BLaER1 (cell line): ENCODE measurements around the gene C4BPB.
A peak's percentile ranks its signal among the peaks of the same experiment; 100 is the strongest.

ENCODE experiments used
- H3K27ac ChIP-seq: shearing (Covaris generic); formaldehyde crosslinking; 2 replicates; pipeline ENCODE4 v1.8.1; 2022
- H3K27me3 ChIP-seq: shearing (Covaris generic); formaldehyde crosslinking; 2 replicates; pipeline ENCODE4 v1.8.1; 2022
- H3K36me3 ChIP-seq: shearing (Covaris generic); formaldehyde crosslinking; 2 replicates; pipeline ENCODE4 v1.8.1; 2022
- H3K4me1 ChIP-seq: shearing (Covaris generic); formaldehyde crosslinking; 2 replicates; pipeline ENCODE4 v1.8.1; 2022
- H3K4me2 ChIP-seq: shearing (Covaris generic); formaldehyde crosslinking; 2 replicates; pipeline ENCODE4 v1.8.1; 2022
- H3K4me3 ChIP-seq: shearing (Covaris generic); formaldehyde crosslinking; 2 replicates; pipeline ENCODE4 v1.8.1; 2022
- H3K9ac ChIP-seq: shearing (Covaris generic); formaldehyde crosslinking; 2 replicates; pipeline ENCODE4 v1.8.1; 2022
- H3K9me3 ChIP-seq: shearing (Covaris generic); formaldehyde crosslinking; 2 replicates; pipeline ENCODE4 v1.8.1; 2022
- H4K20me1 ChIP-seq: shearing (Covaris generic); formaldehyde crosslinking; 2 replicates; pipeline ENCODE4 v1.8.1; 2022
- Cebpa-rat ChIP-seq: shearing (Covaris generic); IDR thresholded peaks from 2 replicates; pipeline ENCODE4 v1.8.1; 2022

The C4BPB gene

GRCh38 chr1:207059881-207060280 lies 28.8 kb upstream of the C4BPB start:
- no peak overlapping the region for H3K4me2 ChIP-seq
- H3K4me3 ChIP-seq, result no peak overlapping the region
- no peak for TF ChIP-seq Cebpa-rat

GRCh38 chr1:207060596-207060995 lies 28.1 kb upstream of the C4BPB start:
- no peak overlapping the region for H3K27ac ChIP-seq
- no peaks in the 10 kb centered on the region for H3K4me1 ChIP-seq
- TF ChIP-seq Cebpa-rat, result no peak
- H3K4me3 ChIP-seq, result no peak overlapping the region
- H3K36me3 ChIP-seq, result no peaks in the 10 kb centered on the region
- H3K9ac ChIP-seq, result no peak overlapping the region
- H3K4me2 ChIP-seq, result no peak overlapping the region
- H3K9me3 ChIP-seq, result no peaks in the 10 kb centered on the region
- no peaks in the 10 kb centered on the region for H4K20me1 ChIP-seq
- H3K27me3 ChIP-seq, result no peaks in the 10 kb centered on the region

More at GRCh38 chr1:207059881-207060280, 28.8 kb upstream of the C4BPB start:
- H3K36me3 ChIP-seq, result no peaks in the 10 kb centered on the region
- H3K27me3 ChIP-seq, result no peaks in the 10 kb centered on the region
- no peak overlapping the region for H3K27ac ChIP-seq
- no peaks in the 10 kb centered on the region for H3K4me1 ChIP-seq
- no peak overlapping the region for H3K9ac ChIP-seq
- H4K20me1 ChIP-seq, result no peaks in the 10 kb centered on the region
- no peaks in the 10 kb centered on the region for H3K9me3 ChIP-seq

- Histone ChIP-seq H3K4me1 (no peaks in the 10 kb centered on the region), H3K36me3 (no peaks in the 10 kb centered on the region)
Observed at GRCh38 chr1:207062058-207062457, 26.6 kb upstream of the C4BPB start.

GRCh38 chr1:207063014-207063413 lies 25.6 kb upstream of the C4BPB start:
- no peaks in the 10 kb centered on the region for H3K4me1 ChIP-seq
- H4K20me1 ChIP-seq, result no peaks in the 10 kb centered on the region
- no peak overlapping the region for H3K27ac ChIP-seq
- no peaks in the 10 kb centered on the region for H3K9me3 ChIP-seq
- no peaks in the 10 kb centered on the region for H3K36me3 ChIP-seq
- no peak overlapping the region for H3K9ac ChIP-seq
- no peaks in the 10 kb centered on the region for H3K27me3 ChIP-seq
- H3K4me3 ChIP-seq, result no peak overlapping the region
- TF ChIP-seq Cebpa-rat, result no peak
- H3K4me2 ChIP-seq, result no peak overlapping the region

More at GRCh38 chr1:207062058-207062457, 26.6 kb upstream of the C4BPB start:
- Histone ChIP-seq H3K27me3 (no peaks in the 10 kb centered on the region), H3K9ac (no peak overlapping the region), H3K9me3 (no peaks in the 10 kb centered on the region), H3K27ac (no peak overlapping the region), H4K20me1 (no peaks in the 10 kb centered on the region), H3K4me2 (no peak overlapping the region), H3K4me3 (no peak overlapping the region)
- TF ChIP-seq Cebpa-rat, result no peak

- H3K4me1 ChIP-seq, result no peaks in the 10 kb centered on the region
- no peaks in the 10 kb centered on the region for H4K20me1 ChIP-seq
- TF ChIP-seq Cebpa-rat, result no peak
- no peak overlapping the region for H3K27ac ChIP-seq
- no peak overlapping the region for H3K4me2 ChIP-seq
- no peaks in the 10 kb centered on the region for H3K9me3 ChIP-seq
- no peak overlapping the region for H3K9ac ChIP-seq
- no peaks in the 10 kb centered on the region for H3K27me3 ChIP-seq
- H3K36me3 ChIP-seq, result no peaks in the 10 kb centered on the region
- H3K4me3 ChIP-seq, result no peak overlapping the region
Observed at GRCh38 chr1:207064561-207064960, 24.1 kb upstream of the C4BPB start.

GRCh38 chr1:207067185-207067584 lies 21.5 kb upstream of the C4BPB start:
- no peaks in the 10 kb centered on the region for H4K20me1 ChIP-seq
- H3K27me3 ChIP-seq, result no peaks in the 10 kb centered on the region
- H3K4me1 ChIP-seq, result peaks cover 7% of the 10 kb centered on the region
- H3K4me3 ChIP-seq, result no peak overlapping the region
- H3K9ac ChIP-seq, result no peak overlapping the region
- no peaks in the 10 kb centered on the region for H3K36me3 ChIP-seq
- H3K27ac ChIP-seq, result no peak overlapping the region
- TF ChIP-seq Cebpa-rat, result no peak
- H3K9me3 ChIP-seq, result no peaks in the 10 kb centered on the region
- H3K4me2 ChIP-seq, result no peak overlapping the region

- Histone ChIP-seq H3K27me3 (no peaks in the 10 kb centered on the region), H3K4me2 (no peak overlapping the region), H3K27ac (no peak overlapping the region), H3K9me3 (no peaks in the 10 kb centered on the region), H4K20me1 (no peaks in the 10 kb centered on the region), H3K9ac (no peak overlapping the region), H3K4me1 (peaks cover 7% of the 10 kb centered on the region), H3K36me3 (no peaks in the 10 kb centered on the region), H3K4me3 (no peak overlapping the region)
- no peak for TF ChIP-seq Cebpa-rat
Observed at GRCh38 chr1:207067665-207068064, 21.0 kb upstream of the C4BPB start.

- H3K27ac ChIP-seq, result no peak overlapping the region
- H3K4me3 ChIP-seq, result no peak overlapping the region
- no peak overlapping the region for H3K4me2 ChIP-seq
- H3K9me3 ChIP-seq, result no peaks in the 10 kb centered on the region
- H3K27me3 ChIP-seq, result no peaks in the 10 kb centered on the region
- peaks cover 7% of the 10 kb centered on the region for H3K4me1 ChIP-seq
- H4K20me1 ChIP-seq, result no peaks in the 10 kb centered on the region
- no peaks in the 10 kb centered on the region for H3K36me3 ChIP-seq
- H3K9ac ChIP-seq, result no peak overlapping the region
- no peak for TF ChIP-seq Cebpa-rat
Observed at GRCh38 chr1:207069061-207069460, 19.6 kb upstream of the C4BPB start.

GRCh38 chr1:207069858-207070506 lies 18.7 kb upstream of the C4BPB start:
- H3K27me3 ChIP-seq, result no peaks in the 10 kb centered on the region
- no peaks in the 10 kb centered on the region for H3K36me3 ChIP-seq
- no peak overlapping the region for H3K27ac ChIP-seq
- TF ChIP-seq Cebpa-rat, result no peak
- H3K4me3 ChIP-seq, result no peak overlapping the region
- H3K9me3 ChIP-seq, result no peaks in the 10 kb centered on the region
- peaks cover 7% of the 10 kb centered on the region for H3K4me1 ChIP-seq
- H3K4me2 ChIP-seq, result no peak overlapping the region
- H4K20me1 ChIP-seq, result no peaks in the 10 kb centered on the region
- no peak overlapping the region for H3K9ac ChIP-seq

- Histone ChIP-seq H3K27ac (no peak overlapping the region), H3K9me3 (no peaks in the 10 kb centered on the region), H3K4me1 (peaks cover 7% of the 10 kb centered on the region), H4K20me1 (no peaks in the 10 kb centered on the region), H3K4me2 (peak overlapping the region; percentile 32), H3K27me3 (no peaks in the 10 kb centered on the region), H3K4me3 (no peak overlapping the region), H3K36me3 (no peaks in the 10 kb centered on the region), H3K9ac (no peak overlapping the region)
- TF ChIP-seq Cebpa-rat, result no peak
Observed at GRCh38 chr1:207070811-207071210, 17.8 kb upstream of the C4BPB start.

- no peak overlapping the region for H3K4me2 ChIP-seq
- H4K20me1 ChIP-seq, result no peaks in the 10 kb centered on the region
- H3K9ac ChIP-seq, result no peak overlapping the region
- no peaks in the 10 kb centered on the region for H3K36me3 ChIP-seq
- peaks cover 7% of the 10 kb centered on the region for H3K4me1 ChIP-seq
- no peak overlapping the region for H3K4me3 ChIP-seq
- TF ChIP-seq Cebpa-rat, result no peak
- no peak overlapping the region for H3K27ac ChIP-seq
- H3K27me3 ChIP-seq, result no peaks in the 10 kb centered on the region
- no peaks in the 10 kb centered on the region for H3K9me3 ChIP-seq
Observed at GRCh38 chr1:207071426-207071825, 17.2 kb upstream of the C4BPB start.
